T-helper 2 cell (primary cell): ENCODE results near the gene SNCB.
"Not testable (repeated sequence)": the region's sequence is repeated elsewhere in the genome, so short reads cannot be mapped to it uniquely, and the experiment has no call there.

ENCODE experiments used
- DNase-seq, 5 experiments: peaks; one replicate each; pipeline versions ENCODE4 v3.0.0 to v3.0.0-alpha.2; 2012 to 2022

Gene SNCB

DNA sequence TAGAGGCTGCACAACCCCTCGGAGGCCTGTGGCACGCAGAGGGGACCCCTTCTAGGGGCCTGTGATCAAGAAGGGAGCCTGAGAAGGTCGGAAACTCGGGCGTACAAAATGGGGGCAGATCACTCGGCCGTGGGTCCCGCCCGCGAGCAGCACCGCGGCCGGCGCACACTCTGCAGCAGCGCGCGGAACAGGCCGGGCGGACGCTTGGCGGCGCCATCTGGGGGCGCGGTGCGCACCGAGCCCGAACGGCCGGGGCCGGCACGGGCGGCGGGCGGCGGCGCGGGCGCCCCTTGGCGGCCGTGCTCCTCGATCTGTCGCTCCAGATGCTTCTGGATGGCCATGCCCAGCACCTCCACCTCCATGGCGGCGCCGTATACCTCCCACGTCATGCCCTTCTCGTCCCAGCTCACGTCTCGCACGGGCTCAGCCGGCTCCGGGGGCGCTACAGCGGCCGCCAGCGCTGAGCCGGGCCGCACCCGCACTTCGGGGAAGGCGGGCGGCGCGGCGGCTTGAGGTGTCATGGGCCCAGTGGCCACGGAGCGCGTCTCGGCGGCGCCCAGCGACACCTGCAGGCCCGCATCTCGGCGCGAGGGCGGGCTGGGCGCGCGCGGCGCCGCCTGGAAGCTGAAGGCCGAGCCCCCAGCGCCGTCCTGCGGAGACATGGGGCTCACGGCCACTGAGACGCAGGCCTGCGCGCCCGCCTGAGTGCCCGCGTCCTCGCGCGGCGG, 33.5 kb downstream of the SNCB start:
- peak; percentile 32 to 77 (median 60) for DNase-seq

DNA sequence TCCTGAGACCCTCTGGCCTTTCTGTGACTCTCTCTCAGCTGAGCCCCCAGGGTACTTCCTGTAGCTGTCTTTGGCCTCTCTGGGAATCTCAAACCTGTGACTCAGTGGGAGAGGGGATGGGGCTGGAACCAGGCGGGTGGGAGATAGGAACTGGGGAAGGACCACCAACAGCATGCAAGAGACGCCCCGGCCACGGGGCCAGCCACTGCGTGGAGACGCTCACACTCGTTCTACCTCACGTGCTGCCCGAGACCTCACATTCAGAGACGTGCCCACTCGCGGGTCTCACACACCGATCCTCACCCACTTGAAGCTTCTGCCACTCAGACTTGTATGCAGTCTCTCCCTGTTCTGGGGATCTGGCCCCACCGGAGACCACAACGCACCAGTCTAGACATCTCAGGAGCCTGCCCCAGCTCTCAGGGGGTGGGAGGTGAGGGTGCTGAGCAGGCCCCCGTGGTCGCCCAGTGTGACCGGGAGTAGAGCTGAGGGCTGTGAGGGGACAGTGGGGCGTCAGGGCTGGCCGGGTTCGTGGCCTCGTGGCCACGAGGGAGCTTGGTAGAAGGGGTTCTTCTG, 34.2 kb downstream of the SNCB start:
- DNase-seq = no peak

DNA sequence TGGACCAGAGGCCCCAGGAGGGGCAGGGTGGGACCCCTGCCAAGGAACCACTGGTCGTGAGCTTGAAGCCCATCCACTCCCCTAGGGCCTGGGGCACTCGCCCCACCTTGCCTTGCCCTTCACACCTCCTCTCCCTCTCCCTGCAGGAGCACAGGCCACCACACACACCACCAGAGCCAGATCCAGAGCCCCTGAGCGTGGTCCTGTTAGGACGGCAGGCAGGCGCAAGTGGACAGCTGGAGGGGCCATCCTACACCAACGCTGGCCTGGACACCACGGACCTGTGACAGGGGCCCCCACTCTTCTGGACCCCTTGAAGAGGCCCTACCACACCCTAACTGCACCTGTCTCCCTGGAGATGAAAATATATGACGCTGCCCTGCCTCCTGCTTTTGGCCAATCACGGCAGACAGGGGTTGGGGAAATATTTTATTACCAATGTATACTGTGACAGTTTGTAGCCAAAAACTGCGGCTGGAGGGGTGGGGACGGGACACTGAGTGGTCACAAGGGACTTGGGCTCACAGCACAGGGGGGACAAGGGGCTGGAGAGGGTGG, 34.9 kb downstream of the SNCB start:
- DNase-seq = no peak

DNA sequence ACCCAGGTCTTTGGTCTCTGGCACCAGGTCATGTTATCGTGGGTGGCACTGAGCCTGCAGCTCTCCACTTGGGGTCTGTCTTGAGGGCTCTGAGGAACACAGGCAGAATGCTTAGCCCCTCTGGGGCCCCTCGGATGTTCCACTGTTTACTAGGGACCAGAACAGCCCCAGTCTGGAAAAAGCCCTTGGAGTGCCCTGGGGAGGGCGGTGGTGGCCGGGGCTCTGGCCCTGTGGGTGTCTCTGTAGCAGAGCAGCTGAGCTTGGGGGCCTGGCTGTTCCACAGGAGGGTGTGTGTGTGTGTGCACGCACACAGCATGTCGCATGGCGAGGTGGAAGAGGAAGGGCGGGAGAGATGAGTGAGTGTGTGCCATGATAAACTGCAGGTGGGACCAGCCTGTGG, 35.8 kb downstream of the SNCB start:
- DNase-seq = no peak

DNA sequence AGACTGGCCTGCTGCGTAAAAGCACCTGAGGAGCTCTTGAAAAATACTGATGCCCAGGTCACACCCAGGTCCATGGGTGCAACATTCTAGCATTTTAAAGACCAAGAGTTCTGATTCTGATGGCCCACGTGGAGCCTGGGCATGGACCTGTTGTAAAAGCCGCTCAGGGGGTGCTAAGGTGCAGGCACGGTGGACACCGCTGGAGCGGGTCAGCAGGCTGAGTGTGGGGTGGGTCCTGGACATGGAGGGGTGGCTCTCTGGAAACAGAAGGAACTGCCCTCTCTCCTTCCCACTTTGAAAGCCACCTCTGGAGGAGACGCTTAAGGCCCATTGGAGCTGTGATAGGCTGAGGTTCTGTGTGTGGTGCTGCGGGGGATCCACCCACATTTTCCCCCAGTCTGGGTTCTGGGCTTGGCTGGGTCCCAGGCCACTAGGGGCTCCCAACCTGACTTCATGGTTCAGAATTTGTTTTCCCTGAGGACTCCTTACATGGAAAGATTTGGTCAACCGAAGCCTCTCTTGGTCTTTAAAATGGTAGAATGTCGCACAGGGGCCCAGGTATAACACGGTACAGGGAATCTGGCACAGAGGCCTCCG, 37.0 kb downstream of the SNCB start:
- DNase-seq = no peak

DNA sequence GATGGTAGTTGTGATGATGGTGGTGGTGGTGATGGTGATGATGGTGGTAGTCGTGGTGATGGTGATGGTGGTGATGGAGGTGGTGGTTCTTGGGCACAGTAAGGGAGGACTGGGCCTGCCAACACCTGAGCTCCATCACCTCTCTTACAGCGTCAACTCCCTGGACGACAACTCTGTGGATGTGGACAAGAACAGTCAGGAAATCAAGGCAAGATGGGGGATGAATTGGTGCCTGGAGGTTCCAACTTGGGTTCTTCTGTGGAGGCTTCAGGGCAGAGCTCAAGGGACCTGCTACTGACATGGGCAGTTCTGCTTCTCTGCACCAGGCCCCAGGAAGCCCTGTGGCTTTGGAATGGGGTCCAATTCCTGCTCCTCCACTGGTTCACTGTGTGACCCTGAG, 37.8 kb downstream of the SNCB start:
- DNase-seq = no peak

DNA sequence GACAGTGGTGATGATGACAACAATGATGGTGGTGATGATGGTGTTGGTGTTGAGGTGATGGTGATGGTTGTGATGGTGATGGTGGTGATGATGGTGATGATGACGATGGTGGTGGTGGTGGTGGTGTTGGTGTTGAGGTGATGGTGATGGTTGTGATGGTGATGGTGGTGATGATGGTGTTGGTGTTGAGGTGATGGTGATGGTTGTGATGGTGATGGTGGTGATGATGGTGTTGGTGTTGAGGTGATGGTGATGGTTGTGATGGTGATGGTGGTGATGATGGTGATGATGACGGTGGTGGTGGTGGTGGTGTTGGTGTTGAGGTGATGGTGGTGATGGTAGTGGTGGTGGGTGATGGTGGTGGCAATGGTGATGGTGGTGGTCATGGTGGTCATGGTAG, 38.7 kb downstream of the SNCB start:
- DNase-seq = not testable (repeated sequence)

DNA sequence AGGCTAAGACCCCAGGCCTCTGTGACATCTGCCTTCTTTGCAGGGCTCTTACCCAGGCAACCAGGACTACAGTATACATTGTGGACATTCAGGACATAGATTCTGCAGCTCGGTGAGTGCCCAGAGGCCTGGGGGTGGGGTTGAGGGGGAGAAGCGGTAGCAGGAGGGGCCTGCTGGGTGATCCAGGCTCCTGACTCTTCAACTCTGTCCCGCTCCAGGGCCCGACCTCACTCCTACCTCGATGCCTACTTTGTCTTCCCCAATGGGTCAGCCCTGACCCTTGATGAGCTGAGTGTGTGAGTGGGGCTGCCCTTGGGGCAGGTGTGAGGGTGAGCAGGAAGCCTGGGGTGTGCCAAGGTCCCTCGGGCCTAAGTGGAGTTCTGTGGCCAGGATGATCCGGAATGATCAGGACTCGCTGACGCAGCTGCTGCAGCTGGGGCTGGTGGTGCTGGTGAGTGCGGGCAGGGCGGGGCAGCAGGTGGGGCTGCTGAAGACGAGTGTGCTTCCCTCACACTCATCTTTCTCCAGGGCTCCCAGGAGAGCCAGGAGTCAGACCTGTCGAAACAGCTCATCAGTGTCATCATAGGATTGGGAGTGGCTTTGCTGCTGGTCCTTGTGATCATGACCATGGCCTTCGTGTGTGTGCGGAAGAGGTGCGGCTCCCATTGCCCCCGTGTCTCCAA, 40.2 kb downstream of the SNCB start:
- DNase-seq = no peak

DNA sequence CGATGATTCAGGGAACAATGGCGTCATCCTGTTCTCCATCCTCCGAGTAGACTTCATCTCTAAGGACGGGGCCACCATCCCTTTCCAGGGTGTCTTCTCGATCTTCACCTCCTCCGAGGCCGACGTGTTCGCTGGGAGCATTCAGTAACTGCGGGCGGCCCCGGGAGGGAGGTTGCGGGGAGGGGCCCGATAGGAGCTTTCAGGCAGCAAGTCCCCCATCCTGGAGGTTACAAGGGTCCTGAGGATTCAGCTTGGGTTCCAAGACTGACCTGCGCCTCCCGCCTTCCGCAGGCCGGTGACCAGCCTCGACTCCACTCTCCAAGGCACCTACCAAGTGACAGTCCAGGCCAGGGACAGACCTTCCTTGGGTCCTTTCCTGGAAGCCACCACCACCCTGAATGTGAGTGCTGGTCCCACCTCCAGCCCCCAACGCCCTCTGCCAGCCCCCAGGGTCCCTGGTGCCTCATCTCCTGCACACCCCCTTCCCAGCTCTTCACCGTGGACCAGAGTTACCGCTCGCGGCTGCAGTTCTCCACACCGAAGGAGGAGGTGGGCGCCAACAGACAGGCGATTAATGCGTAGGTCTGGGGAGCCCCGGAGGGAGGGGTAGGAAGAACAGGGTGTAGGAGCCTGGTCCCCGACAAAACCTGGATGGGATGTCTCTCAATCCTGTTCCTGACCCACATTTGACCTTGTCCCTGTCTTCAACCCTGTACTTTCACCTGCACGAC, 41.1 kb downstream of the SNCB start:
- DNase-seq = no peak

DNA sequence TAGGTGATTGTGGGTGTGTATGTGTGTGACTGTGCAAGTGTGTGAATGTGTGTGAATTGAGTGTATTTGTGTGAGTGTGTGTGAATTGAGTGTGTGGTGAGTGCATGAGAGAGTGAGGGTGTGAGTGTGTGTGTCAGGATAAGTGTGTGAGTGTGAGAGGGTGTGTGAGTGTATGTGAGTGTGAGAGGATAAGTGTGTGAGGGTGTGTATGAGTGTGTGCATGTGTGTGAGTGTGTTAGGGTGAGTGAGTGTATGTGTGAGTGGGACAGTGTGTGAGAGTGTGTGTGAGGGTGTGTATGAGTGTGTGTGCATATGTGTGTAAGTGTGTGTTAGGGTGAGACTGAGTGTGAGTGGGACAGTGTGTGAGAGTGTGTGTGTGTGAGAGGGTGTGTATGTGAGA, 42.0 kb downstream of the SNCB start:
- DNase-seq = no peak

DNA sequence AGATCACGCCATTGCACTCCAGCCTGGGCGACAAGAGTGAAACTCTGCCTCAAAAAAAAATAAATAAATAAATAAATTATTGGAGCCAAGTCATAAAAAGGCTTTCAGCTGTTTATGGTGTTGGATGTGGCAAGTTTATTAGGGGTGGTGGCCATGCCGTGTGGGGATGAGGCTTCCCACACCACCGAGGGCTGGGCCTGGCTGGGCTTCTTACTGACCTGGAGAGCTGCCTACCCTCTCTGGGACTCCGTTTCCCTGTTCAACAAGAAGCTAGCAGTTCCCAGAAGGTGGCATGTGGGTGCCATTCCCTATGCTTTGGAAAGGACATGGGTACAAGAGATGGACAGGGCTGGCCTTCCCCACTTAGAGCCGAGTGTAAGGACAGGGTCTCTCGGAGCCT, 42.9 kb downstream of the SNCB start:
- no peak for DNase-seq

DNA sequence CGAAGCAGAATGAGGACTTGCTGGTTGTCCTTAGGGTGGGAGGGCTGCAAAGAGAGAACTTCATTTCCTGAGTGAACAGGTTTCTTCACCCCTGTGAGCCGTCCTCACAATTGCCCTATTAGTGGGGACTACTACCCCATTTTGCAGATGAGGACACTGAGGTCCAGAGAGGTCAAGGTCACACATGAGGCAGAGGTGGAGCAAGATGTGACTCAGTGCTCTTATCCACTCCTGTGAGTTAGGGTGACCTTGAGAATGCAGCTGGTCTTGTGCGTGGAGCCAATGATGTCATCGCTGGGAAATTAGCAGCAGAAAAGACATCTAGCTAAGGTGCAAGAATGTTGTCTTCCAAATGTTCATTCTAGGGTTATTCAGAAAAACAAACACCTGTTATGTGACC, 47.3 kb downstream of the SNCB start:
- no peak for DNase-seq

DNA sequence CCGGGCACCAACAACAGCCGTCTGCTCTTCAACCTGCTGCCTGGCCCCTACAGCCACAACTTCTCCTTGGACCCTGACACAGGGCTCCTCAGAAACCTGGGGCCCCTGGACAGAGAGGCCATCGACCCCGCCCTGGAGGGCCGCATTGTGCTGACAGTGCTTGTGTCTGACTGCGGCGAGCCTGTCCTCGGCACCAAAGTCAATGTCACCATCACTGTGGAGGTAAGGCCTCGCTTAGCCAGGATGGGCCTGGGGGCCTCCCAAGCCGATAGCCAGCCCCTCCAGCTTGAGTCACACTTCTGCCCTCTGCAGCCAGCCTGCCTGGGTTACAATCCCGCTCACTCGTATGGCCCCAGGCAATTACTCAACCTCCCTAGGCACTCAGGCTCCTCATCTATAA, 49.0 kb downstream of the SNCB start:
- no peak for DNase-seq

DNA sequence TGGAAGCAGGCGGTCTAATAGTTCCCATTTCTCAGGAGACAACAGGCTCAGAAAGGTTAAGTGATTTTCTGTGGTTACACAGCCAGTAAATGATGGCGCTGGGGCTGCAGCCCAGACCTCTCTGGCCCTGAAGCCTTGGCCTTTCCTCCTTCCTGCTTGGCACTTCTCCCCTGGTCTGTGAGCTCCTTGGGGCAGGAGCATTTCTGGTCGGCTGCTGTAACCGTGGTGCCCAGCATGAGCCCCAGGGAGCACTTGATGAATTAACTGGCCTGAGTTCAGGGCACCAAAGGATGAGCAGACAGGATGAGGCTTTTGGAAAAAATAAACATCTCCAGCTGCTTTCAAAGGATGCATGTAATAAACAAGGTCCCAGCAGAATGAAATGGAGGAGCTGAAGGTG, 51.0 kb downstream of the SNCB start:
- DNase-seq = no peak

DNA sequence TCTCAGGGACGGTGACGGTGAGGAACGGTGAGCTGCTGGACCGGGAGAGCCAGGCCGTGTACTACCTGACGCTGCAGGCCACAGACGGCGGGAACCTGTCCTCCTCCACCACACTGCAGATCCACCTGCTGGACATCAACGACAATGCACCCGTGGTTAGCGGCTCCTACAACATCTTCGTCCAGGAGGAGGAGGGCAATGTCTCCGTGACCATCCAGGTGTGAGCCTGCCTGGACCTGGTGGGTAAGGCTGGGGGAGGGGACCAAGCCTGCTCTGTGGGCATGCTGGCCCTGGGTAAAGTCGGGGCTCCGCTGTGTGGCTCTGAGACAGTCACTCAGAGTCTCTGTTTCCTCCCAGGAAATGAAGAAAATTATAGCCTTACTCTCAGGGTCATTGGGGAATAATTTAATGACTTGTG, 51.9 kb downstream of the SNCB start:
- DNase-seq = peak in 2 of 5 experiments; percentile 39 to 49

DNA sequence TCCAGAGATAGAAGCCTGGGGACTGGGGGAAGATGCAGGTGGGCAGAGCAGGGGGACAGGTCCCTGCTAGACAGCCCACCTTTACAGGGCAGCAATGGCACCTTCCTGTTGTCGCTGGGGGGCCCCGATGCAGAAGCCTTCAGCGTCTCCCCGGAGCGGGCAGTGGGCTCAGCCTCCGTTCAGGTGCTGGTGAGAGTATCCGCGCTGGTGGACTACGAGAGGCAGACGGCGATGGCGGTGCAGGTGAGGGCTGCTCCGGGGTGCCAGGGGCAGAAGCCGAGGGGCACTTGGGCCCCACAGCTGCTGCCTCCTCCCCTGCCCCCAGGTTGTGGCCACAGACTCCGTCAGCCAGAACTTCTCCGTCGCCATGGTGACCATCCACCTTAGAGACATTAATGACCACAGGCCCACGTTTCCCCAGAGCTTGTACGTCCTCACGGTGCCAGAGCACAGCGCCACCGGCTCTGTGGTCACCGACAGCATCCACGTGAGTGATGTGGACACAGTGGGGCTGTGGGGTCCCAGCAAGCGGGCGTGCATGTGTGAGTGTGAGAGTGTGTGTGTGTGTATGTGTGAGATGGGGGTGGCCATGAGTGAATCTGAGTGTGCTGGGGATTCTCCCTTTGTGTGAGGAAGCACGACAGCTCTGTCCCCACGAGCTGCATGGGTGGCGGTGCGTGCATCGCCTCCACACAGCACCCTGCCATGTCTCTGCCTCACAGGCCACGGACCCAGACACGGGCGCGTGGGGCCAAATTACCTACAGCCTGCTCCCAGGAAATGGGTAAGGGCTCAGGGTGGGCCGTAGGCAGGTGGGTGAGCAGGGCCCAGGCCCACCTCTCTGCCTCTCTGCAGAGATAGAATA, 52.8 kb downstream of the SNCB start:
- DNase-seq = no peak

DNA sequence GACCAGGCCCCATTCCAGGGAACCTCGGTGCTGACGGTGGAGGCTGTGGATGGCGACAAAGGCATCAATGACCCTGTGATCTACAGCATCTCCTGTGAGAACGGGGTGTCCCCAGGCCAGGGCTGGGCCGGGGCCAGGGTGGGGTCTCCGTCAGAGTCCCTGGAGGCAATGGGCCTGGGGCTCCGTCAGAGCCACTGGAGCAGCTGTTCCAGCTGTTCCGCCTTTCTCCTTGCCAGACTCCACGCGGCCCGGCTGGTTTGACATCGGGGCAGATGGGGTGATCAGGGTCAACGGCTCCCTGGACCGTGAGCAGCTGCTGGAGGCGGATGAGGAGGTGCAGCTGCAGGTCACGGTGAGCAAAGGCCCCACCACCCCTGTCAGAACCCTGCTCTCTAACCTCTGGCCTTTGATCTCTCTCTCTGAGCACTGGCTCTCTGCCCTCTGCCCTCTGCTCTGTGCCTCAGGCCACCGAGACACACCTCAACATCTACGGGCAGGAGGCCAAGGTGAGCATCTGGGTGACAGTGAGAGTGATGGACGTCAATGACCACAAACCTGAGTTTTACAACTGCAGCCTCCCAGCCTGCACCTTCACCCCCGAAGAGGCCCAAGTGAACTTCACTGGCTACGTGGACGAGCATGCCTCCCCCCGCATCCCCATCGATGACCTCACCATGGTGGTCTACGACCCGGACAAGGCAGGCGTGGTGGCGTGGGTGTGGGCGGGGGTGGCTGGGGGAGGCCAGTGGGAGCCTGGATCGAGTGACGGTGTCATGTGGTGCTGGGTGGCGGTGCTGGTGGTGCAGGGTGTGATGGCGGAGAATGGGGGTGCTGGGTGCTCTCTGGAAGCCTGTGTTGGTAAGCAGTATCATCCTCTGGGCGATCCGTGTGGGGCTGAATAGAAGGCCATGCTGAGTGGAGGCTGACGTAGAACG, 54.6 kb downstream of the SNCB start:
- no peak for DNase-seq

DNA sequence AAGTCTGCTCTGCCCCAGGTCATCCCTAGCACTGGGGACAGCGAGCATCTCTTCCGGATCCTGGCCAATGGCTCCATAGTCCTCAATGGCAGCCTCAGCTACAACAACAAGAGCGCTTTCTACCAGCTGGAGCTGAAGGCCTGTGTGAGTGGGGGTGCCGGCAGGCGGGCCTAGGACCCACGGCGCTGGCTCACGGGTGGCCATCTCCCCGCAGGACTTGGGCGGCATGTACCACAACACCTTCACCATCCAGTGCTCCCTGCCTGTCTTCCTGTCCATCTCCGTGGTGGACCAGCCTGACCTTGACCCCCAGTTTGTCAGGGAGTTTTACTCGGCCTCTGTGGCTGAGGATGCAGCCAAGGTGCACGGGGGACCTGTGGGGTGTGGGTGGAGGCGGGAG, 55.3 kb downstream of the SNCB start:
- no peak for DNase-seq

DNA sequence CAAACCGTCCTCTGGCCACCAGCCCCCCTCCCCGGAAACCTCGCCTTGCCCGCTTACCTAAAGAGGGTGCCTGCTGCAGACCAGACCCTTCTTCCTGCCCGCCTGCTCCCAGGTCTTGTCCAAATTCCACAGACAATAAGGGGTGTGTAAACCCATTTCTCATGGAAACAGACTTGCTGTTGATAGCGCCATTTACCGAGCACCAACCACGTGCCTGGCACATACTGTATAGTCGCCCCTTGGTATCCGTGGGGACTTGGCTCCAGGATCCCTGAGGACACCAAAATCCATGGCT, 56.1 kb downstream of the SNCB start:
- no peak for DNase-seq

DNA sequence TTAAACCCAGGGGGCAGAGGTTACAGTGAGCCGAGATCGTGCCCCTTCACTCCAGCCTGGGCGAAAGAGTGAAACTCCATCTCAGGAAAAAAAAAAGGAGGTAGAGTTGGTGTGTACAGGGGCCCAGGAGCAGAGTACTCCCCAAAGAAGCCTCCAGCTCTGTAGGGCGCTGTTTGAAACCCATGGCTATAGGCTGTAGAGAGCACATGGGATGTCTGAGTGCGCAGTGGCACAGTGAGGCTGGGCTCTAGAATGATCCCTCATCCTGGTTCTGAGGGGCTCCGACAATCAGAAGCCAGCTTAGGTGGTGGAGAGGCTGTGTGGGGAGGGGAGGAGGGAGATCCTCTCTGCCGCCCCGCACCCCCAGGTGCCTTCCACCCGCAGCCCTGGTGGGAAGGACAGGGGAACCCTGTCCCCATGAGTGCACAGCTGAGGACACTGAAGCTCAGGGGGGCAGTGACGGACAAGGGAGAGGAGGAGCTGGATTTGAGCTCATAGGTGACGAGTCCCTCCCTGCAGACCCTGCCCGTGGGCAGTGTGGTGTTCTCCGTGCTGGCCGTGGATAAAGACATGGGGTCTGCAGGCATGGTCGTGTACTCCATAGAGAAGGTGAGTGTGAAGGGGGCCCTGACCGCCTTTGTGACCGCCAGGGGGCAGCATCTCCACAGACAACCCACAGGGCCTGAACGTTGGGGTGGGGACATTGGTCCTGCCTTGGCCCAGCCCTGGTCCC, 56.6 kb downstream of the SNCB start:
- DNase-seq = peak; percentile 50 to 71 (median 65)
